ENCODE measurements around the gene EMILIN1.

Gene EMILIN1

DNA sequence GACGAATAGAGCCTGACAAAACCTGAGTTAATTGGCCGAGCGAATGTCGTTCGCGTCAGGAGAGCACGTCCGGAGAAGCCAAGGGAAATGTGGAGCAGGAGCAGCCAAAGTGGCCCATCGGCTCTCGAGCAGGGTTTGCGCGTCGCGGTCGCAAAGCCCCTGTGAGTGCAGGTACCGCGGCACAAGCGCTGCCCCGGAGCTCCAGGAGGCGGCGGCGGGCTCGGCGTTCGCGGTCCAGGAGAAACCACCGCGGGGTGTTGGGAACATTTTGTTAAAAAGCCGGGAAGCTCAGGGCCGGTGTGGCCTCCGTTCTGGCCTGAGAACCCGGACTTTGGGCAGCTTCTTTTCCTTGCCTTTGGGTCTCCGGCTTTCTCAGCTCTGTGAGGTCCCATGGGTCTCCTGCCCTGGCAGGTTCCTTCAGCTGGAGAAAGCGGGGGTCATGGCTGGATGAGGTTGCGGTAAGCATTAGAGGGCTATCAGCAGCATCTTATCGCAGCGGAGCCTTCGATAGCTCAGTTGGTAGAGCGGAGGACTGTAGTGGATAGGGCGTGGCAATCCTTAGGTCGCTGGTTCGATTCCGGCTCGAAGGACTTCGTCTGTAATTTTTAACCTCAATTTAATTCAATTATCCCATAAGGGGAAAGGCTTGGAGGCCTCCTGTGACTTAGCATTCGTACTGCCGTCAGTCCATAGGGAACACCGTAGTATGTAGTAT is 28.0 kb upstream of the EMILIN1 start:
- Mint-ChIP-seq H3K36me3 (ENCODE audit: low read depth) (peaks cover 20% of the 10 kb centered on the region), H3K27me3 (peaks cover 7% of the 10 kb centered on the region), H3K27ac (peak overlapping the region; percentile 98), H3K4me3 (peak overlapping the region; percentile 88), H3K4me1 (ENCODE audit: low read depth) (peaks cover 30% of the 10 kb centered on the region), H3K9me3 (no peaks in the 10 kb centered on the region)

- H3K4me3 Mint-ChIP-seq = peak within 1 kb of the TSS; percentile 88
- peaks cover 30% of the 10 kb centered on the region for H3K4me1 Mint-ChIP-seq (ENCODE audit: low read depth)
- peak within 1 kb of the TSS; percentile 98 for H3K27ac Mint-ChIP-seq
- H3K27me3 Mint-ChIP-seq = peaks cover 7% of the 10 kb centered on the region
- peaks cover 27% of the 10 kb centered on the region for H3K36me3 Mint-ChIP-seq (ENCODE audit: low read depth)
- no peaks in the 10 kb centered on the region for H3K9me3 Mint-ChIP-seq
Observed at GRCh38 chr2:27050996-27051901, 27.2 kb upstream of the EMILIN1 start, which contains the start of gene AGBL5. Gene AGBL5 (plus strand): TSS chr2:27051668. CDS start chr2:27052959, 1,291 bp downstream.

DNA sequence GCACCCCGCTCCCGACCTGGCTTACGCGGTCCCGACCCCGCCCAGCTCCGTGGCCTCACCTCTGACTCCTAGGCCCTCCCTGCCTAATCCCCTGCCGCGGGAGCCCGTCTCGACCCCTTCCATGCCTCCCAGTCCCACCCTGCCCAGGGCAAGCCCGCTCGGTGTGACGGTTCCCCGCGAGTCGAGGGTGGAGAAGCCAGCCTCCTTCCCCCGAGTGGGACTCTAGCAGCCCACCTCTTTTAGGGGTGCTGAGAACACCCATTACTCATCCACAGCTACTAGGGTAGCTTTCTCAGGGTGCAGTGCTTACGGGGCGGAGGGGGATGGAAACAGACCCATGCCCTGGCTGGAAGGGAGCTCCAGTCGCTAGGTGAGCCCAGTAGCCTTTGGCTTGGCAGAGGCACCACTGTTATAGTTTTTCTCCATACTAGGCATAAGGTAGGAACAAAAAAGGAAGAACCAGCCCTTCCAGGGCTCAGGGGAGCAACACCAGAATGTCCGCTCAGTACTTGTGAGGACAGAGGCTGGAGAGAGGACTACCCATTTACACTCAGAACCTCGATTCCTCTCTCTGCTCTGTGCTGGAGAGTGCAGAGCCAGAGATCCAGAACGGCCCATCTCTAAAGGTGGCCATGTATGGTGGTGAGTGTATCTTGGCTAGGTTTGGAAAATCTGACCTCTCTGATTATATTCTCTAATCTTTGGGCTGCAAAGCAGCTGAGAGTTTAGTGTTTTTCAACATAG is 26.3 kb upstream of the EMILIN1 start:
- Mint-ChIP-seq H3K9me3 (no peaks in the 10 kb centered on the region), H3K27ac (peak overlapping the region; percentile 53), H3K4me3 (peak overlapping the region; percentile 88), H3K27me3 (peaks cover 7% of the 10 kb centered on the region), H3K36me3 (ENCODE audit: low read depth) (peaks cover 31% of the 10 kb centered on the region), H3K4me1 (ENCODE audit: low read depth) (peaks cover 30% of the 10 kb centered on the region)

GRCh38 chr2:27053321-27053720 is 25.1 kb upstream of the EMILIN1 start:
- Mint-ChIP-seq H3K4me3 (peak overlapping the region; percentile 88), H3K4me1 (ENCODE audit: low read depth) (peaks cover 27% of the 10 kb centered on the region), H3K36me3 (ENCODE audit: low read depth) (peaks cover 31% of the 10 kb centered on the region), H3K27me3 (peaks cover 7% of the 10 kb centered on the region), H3K27ac (no peak overlapping the region), H3K9me3 (no peaks in the 10 kb centered on the region)

- H3K4me3 Mint-ChIP-seq = no peak overlapping the region
- H3K4me1 Mint-ChIP-seq (ENCODE audit: low read depth) = peaks cover 27% of the 10 kb centered on the region
- no peak overlapping the region for H3K27ac Mint-ChIP-seq
- peaks cover 31% of the 10 kb centered on the region for H3K36me3 Mint-ChIP-seq (ENCODE audit: low read depth)
- no peaks in the 10 kb centered on the region for H3K9me3 Mint-ChIP-seq
- H3K27me3 Mint-ChIP-seq = peaks cover 7% of the 10 kb centered on the region
Observed at GRCh38 chr2:27053776-27054175, 24.6 kb upstream of the EMILIN1 start.

DNA sequence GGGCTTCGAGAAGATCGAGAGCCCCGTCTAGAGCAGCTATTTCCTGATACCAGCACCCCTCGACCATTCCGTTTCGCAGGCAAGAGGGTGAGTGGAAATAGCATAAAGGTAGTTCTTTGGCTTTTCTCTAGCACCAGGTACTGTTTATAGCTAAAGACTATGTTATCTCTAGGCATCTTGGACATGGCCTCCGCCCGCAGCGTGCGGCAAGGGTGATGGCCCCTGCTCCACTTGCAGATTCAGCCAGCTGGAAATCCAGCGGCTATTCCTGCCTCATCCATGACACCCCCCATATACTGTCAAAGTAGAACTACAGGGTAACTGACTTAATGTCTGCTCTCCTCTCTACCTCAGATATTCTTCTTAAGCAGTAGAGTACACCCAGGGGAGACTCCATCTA is 23.7 kb upstream of the EMILIN1 start:
- Mint-ChIP-seq H3K4me3 (no peak overlapping the region), H3K27ac (no peak overlapping the region), H3K27me3 (peaks cover 7% of the 10 kb centered on the region), H3K4me1 (ENCODE audit: low read depth) (peaks cover 20% of the 10 kb centered on the region), H3K36me3 (ENCODE audit: low read depth) (peaks cover 34% of the 10 kb centered on the region), H3K9me3 (no peaks in the 10 kb centered on the region)

- H3K36me3 Mint-ChIP-seq (ENCODE audit: low read depth) = peaks cover 34% of the 10 kb centered on the region
- H3K27me3 Mint-ChIP-seq = no peaks in the 10 kb centered on the region
- H3K9me3 Mint-ChIP-seq = no peaks in the 10 kb centered on the region
Observed at GRCh38 chr2:27057184-27057583, 21.2 kb upstream of the EMILIN1 start.

DNA sequence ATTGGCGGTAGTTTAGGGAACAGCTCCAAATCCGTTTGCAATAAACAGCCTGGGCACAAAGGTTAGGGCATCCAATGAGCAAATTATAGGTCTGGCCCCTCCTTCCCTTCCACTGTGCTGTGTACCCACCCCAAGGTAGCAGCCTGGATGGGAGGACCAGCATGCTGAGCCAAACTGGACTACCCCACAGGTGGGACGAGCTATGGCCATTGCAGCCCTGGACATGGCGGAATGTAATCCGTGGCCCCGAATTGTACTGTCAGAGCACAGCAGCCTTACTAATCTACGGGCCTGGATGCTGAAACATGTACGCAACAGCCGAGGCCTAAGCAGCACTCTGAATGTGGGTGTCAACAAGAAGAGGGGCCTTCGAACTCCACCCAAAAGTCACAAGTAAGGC is 20.2 kb upstream of the EMILIN1 start:
- H3K36me3 Mint-ChIP-seq (ENCODE audit: low read depth) = peaks cover 43% of the 10 kb centered on the region
- H3K27ac Mint-ChIP-seq = no peak overlapping the region
- H3K4me3 Mint-ChIP-seq = no peak overlapping the region
- no peaks in the 10 kb centered on the region for H3K4me1 Mint-ChIP-seq (ENCODE audit: low read depth)
- H3K27me3 Mint-ChIP-seq = no peaks in the 10 kb centered on the region
- no peaks in the 10 kb centered on the region for H3K9me3 Mint-ChIP-seq

More at GRCh38 chr2:27057184-27057583, 21.2 kb upstream of the EMILIN1 start:
- Mint-ChIP-seq H3K4me3 (no peak overlapping the region), H3K27ac (no peak overlapping the region), H3K4me1 (ENCODE audit: low read depth) (peaks cover 4% of the 10 kb centered on the region)

- H3K4me1 Mint-ChIP-seq (ENCODE audit: low read depth) = no peaks in the 10 kb centered on the region
- H3K27me3 Mint-ChIP-seq = no peaks in the 10 kb centered on the region
- H3K9me3 Mint-ChIP-seq = no peaks in the 10 kb centered on the region
- H3K27ac Mint-ChIP-seq = no peak overlapping the region
- H3K4me3 Mint-ChIP-seq = no peak overlapping the region
- H3K36me3 Mint-ChIP-seq (ENCODE audit: low read depth) = peaks cover 44% of the 10 kb centered on the region
Observed at GRCh38 chr2:27059141-27059820, 19.1 kb upstream of the EMILIN1 start.

- Mint-ChIP-seq H3K27ac (no peak overlapping the region), H3K4me1 (ENCODE audit: low read depth) (no peaks in the 10 kb centered on the region), H3K9me3 (no peaks in the 10 kb centered on the region), H3K27me3 (no peaks in the 10 kb centered on the region), H3K36me3 (ENCODE audit: low read depth) (peaks cover 46% of the 10 kb centered on the region), H3K4me3 (no peak overlapping the region)
Observed at GRCh38 chr2:27060323-27060722, 18.1 kb upstream of the EMILIN1 start.

GRCh38 chr2:27065128-27065527 is 13.3 kb upstream of the EMILIN1 start:
- Mint-ChIP-seq H3K4me3 (no peak overlapping the region), H3K27ac (no peak overlapping the region), H3K27me3 (no peaks in the 10 kb centered on the region)

DNA sequence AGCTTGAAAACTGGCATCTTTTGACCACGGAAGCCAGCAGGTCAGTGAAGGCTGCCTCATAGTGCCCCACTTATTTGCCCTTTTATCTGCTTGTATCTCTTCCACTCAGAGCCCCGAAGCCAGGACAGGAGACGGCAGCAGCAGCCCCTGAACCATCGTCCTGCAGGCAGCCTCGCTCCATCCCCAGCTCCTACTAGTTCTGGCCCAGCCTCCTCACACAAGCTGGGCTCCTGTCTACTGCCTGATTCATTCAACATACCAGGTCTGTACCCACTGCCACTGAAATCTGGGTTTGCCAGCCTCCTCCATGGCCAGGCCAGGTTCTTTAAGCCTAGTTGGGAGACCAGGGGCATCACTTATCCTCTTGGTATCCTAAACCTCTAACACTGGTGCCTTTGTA is 11.0 kb upstream of the EMILIN1 start:
- Mint-ChIP-seq H3K36me3 (ENCODE audit: low read depth) (peaks cover 68% of the 10 kb centered on the region), H3K27me3 (no peaks in the 10 kb centered on the region), H3K27ac (peak overlapping the region; percentile 66), H3K9me3 (no peaks in the 10 kb centered on the region), H3K4me3 (no peak overlapping the region), H3K4me1 (ENCODE audit: low read depth) (peaks cover 42% of the 10 kb centered on the region)

More at GRCh38 chr2:27065128-27065527, 13.3 kb upstream of the EMILIN1 start:
- Mint-ChIP-seq H3K36me3 (ENCODE audit: low read depth) (peaks cover 68% of the 10 kb centered on the region), H3K9me3 (no peaks in the 10 kb centered on the region), H3K4me1 (ENCODE audit: low read depth) (peaks cover 28% of the 10 kb centered on the region)

DNA sequence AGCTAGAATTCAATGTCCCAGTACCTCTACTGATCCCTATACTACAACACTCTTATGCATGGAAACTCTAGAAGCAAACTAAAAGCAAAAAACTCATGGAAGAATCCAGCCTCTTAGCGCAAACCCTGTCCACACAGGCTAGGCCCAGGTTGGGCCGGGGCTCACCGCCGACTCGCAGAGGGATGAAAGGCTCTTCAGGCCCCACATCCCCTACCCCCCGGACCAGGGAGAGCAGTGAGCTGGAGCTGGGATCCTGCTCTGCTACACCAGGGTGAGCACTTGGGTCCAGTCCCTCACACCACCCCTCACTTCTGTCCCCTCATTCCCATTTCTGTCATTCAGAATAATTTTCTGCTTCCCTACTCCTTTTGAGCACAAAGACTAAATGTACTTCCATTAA is 9.0 kb upstream of the EMILIN1 start:
- H3K4me1 Mint-ChIP-seq (ENCODE audit: low read depth) = peaks cover 61% of the 10 kb centered on the region
- H3K4me3 Mint-ChIP-seq = peak overlapping the region; percentile 98
- peaks cover 52% of the 10 kb centered on the region for H3K36me3 Mint-ChIP-seq (ENCODE audit: low read depth)
- H3K27me3 Mint-ChIP-seq = no peaks in the 10 kb centered on the region
- H3K27ac Mint-ChIP-seq = peak overlapping the region; percentile 63
- no peaks in the 10 kb centered on the region for H3K9me3 Mint-ChIP-seq

DNA sequence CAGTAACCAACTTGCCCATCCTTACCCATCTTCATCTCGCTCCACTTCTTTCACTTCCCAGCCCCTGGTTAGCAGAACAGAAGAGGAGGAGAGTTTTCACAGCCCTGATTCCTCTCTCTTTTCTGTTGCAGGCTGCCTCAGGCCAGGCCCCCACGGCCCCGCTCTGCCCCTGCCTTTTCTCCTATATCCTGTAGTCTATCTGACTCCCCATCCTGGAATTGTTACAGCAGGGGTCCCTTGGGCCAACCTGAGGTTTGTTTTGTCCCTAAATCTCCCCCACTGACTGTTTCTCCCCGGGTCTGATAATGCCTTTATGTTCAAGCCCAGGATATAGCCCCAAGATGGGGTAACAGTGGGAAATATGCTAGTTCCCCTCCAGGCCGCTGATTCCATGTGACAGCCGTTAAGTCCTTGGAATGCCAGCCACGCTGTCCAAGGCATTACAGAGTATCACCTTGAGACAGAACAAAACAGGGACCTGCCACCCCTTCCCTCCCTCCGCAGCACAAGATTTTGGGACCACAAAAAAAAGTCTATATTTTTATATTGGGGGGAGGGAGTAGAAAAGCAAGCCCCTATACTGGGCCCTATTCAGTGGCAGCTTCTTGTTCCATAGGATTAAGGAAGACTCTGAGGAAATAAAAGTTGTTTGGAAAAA is 8.3 kb upstream of the EMILIN1 start:
- peaks cover 49% of the 10 kb centered on the region for H3K36me3 Mint-ChIP-seq (ENCODE audit: low read depth)
- peak overlapping the region; percentile 98 for H3K4me3 Mint-ChIP-seq
- no peaks in the 10 kb centered on the region for H3K27me3 Mint-ChIP-seq
- H3K9me3 Mint-ChIP-seq = no peaks in the 10 kb centered on the region
- peaks cover 67% of the 10 kb centered on the region for H3K4me1 Mint-ChIP-seq (ENCODE audit: low read depth)
- peak overlapping the region; percentile 89 for H3K27ac Mint-ChIP-seq

Data from stimulated activated naive CD8-positive, alpha-beta T cell treated with anti-CD3 and anti-CD28 coated beads, Interleukin-15, Interleukin-2, amounts not matched to agents 100 ng/mL and 50 ng/mL, for 24 hours (primary cell).